GM12801 (cell line): ENCODE results near the gene BRF1.

Experiments
- CTCF ChIP-seq: IDR thresholded peaks from one replicate; pipeline ENCODE4 v1.5.1; 2011; ENCODE audit warnings: control low read depth; ENCODE audit not compliant: insufficient read length; ENCODE audit errors: extremely low read depth

Gene BRF1

DNA sequence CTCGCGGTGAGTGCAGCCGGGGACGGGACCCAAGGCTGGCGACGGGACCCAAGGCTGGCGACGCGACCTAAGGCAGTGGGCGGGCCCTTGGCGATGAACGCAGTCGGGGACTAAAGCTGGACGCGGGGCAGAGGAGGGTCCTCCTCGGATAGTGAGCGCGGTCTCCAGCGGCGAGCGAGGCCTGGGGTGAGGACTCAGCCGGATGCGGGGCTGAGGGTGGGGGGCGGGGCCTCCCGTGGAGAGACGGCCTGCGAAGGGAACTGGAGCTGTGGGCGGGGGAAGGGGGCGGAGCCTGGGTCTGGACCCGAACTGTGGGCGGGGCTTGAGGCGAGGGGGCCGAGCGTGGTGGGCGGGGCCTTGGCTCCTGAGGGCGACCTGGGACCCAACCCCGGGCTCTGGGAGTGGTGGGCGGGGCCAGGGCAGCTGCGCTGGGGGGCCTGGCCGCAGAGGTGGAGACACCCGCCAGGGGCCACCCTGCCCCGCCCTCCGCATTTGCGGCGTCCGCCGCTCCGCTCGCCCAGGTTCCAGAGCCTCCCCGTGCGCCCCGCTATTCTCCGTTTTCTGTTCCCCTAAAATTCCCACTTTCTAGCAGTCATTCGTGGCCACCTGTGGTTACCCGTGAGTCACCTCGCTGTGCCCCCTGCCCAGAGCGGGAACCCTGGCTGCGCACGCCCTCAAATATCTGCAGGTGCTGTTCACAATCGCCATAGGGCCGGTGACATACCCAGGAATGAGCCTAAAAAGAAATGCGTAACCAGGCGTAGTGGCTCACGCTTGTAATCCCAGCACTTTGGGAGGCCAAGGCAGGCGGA is 508 bp upstream of the BRF1 start:
- TF ChIP-seq CTCF, result no peak

GRCh38 chr14:105299654-105300541 is 903 bp downstream of the BRF1 start:
- no peak for TF ChIP-seq CTCF

DNA sequence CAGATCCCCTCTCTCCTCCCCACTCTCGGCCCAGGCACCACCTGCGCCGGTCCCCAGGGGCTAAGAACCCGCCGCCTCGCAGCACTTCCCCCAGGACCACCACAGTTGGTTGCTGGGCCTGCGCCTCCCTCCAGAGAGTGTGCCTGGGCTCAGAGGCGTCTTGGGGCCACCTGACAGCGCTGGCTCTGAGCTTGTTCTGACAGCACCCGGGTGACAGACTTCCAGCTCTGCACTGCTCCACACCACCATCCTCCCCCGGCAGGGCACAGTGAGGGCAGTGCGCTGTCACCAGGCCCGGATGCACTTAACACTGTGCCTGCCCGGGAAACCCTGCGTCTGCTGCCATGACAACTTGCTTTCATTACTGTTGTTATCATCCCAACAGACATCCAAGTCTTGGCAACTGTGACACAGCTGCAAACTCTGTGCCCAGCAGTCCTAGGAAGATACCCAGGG is 6.6 kb downstream of the BRF1 start:
- no peak for TF ChIP-seq CTCF

- TF ChIP-seq CTCF, result no peak
Measured at GRCh38 chr14:105292826-105293711, 7.7 kb downstream of the BRF1 start.

GRCh38 chr14:105290621-105291346 is 10.0 kb downstream of the BRF1 start:
- no peak for TF ChIP-seq CTCF

GRCh38 chr14:105287249-105288102 is 13.3 kb downstream of the BRF1 start:
- TF ChIP-seq CTCF, result no peak
